HepG2 (cell line): ENCODE measurements around the gene ZNF132. TPM values are rescaled to one million over a fixed set of nuclear protein-coding genes. Genes with fewer than 3 reads are reported as not detected.

Experiments used
- AGO1 ChIP-seq: fragments of 200-400 bp; formaldehyde crosslinking; IDR thresholded peaks from 2 replicates; pipeline ENCODE4 v1.6.1; 2017; ENCODE audit warnings: mild to moderate bottlenecking, low read depth, low read length, moderate library complexity; ENCODE audit not compliant: poor library complexity, severe bottlenecking
- CENPT ChIP-seq: sonication (generic); formaldehyde crosslinking; IDR thresholded peaks from 2 replicates; pipeline ENCODE4 v1.8.0; 2022; ENCODE audit warnings: low read depth, mild to moderate bottlenecking, moderate library complexity, missing genetic modification reagents
- JUNB ChIP-seq: sonication (generic); formaldehyde crosslinking; IDR thresholded peaks from 2 replicates; pipeline ENCODE4 v1.8.0; 2022; ENCODE audit warnings: missing genetic modification reagents, mild to moderate bottlenecking, borderline replicate concordance
- PCBP1 ChIP-seq: fragments of 200-400 bp; formaldehyde crosslinking; IDR thresholded peaks from 2 replicates; pipeline ENCODE4 v1.6.1; 2017; ENCODE audit warnings: mild to moderate bottlenecking, low read depth, low read length, borderline replicate concordance
- POLR2A ChIP-seq, 2 experiments: IDR thresholded peaks; 2 replicates each; pipeline ENCODE4 v1.6.1; 2011; ENCODE audit warnings: low read depth in 2 of 2, low read length in 2 of 2, mild to moderate bottlenecking in 1 of 2, moderate library complexity in 1 of 2; ENCODE audit not compliant: insufficient read depth in 1 of 2
- SIX1 ChIP-seq: sonication (generic); formaldehyde crosslinking; IDR thresholded peaks from 2 replicates; pipeline ENCODE4 v1.4.0; 2020; ENCODE audit warnings: missing genetic modification reagents, borderline replicate concordance
- SRSF9 ChIP-seq: fragments of 200-400 bp; formaldehyde crosslinking; IDR thresholded peaks from 2 replicates; pipeline ENCODE4 v1.6.1; 2018; ENCODE audit warnings: borderline replicate concordance, mild to moderate bottlenecking, low read depth, low read length; ENCODE audit not compliant: insufficient read depth, poor library complexity, severe bottlenecking
- ZBTB20 ChIP-seq: sonication (generic); formaldehyde crosslinking; IDR thresholded peaks from 2 replicates; pipeline ENCODE4 v1.8.1; 2023; ENCODE audit warnings: missing genetic modification reagents, low read depth, mild to moderate bottlenecking, borderline replicate concordance
- ZNF354B ChIP-seq: sonication (generic); formaldehyde crosslinking; IDR thresholded peaks from 2 replicates; pipeline ENCODE4 v1.8.0; 2022; ENCODE audit warnings: mild to moderate bottlenecking, missing genetic modification reagents
- ZSCAN21 ChIP-seq: sonication (generic); formaldehyde crosslinking; IDR thresholded peaks from 2 replicates; pipeline ENCODE4 v1.8.0; 2022; ENCODE audit warnings: mild to moderate bottlenecking, missing genetic modification reagents, moderate library complexity, borderline replicate concordance
- ZSCAN9 ChIP-seq: IDR thresholded peaks from 2 replicates; pipeline ENCODE4 v1.6.1; 2016; ENCODE audit warnings: borderline replicate concordance
- polyA plus RNA-seq, 8 experiments: library from polyadenylated mRNA; depleted of rRNA in 3 of 8; stranded (reverse) in 7 of 8; unstranded in 1 of 8; fragments of >200 nt; fragmentation: Illumina TruSeq in 4 of 8; extraction: Trizol in 4 of 8; gene quantifications; 2 replicates each; pipeline versions ENCODE4 v1.2.1 to v1.2.3, GENCODE V29; 2011 to 2016; ENCODE audit warnings: low read depth in 4 of 8, missing spikeins in 1 of 8, mixed read lengths in 1 of 8; ENCODE audit not compliant: insufficient read depth in 1 of 8
- total RNA-seq, 5 experiments: library from RNA; depleted of rRNA; stranded (reverse); fragments of >200 nt; fragmentation: Illumina TruSeq; extraction: Trizol; gene quantifications; 2 replicates each; pipeline ENCODE4 v1.2.3, GENCODE V29; 2016; ENCODE audit warnings: low read depth in 1 of 5
- TF ChIP-seq, protein P1 (sequence below): sonication (generic); formaldehyde crosslinking; IDR thresholded peaks from 2 replicates; pipeline ENCODE4 v1.4.0; 2020; ENCODE audit warnings: missing genetic modification reagents
- TF ChIP-seq, protein P2 (sequence below): IDR thresholded peaks from 2 replicates; pipeline ENCODE4 v1.6.1; 2018; ENCODE audit warnings: missing genetic modification reagents
- TF ChIP-seq, protein P3 (sequence below): sonication (generic); formaldehyde crosslinking; IDR thresholded peaks from 2 replicates; pipeline ENCODE4 v1.5.0; 2020; ENCODE audit warnings: mild to moderate bottlenecking, missing genetic modification reagents
- TF ChIP-seq, protein P4 (sequence below), 2 experiments: IDR thresholded peaks; 2 replicates each; pipeline ENCODE4 v1.6.1; 2011 to 2012; ENCODE audit warnings: low read length in 2 of 2, borderline replicate concordance in 1 of 2, low read depth in 1 of 2, mild to moderate bottlenecking in 1 of 2, moderate library complexity in 1 of 2
- TF ChIP-seq, protein P5 (sequence below): IDR thresholded peaks from 2 replicates; pipeline ENCODE4 v1.6.1; 2016

The ZNF132 gene
- total and polyA plus RNA-seq, 2 of the 13 experiments (the other 11 are each of a cell fraction or from before 2014, with no cell fraction given): not detected

DNA sequence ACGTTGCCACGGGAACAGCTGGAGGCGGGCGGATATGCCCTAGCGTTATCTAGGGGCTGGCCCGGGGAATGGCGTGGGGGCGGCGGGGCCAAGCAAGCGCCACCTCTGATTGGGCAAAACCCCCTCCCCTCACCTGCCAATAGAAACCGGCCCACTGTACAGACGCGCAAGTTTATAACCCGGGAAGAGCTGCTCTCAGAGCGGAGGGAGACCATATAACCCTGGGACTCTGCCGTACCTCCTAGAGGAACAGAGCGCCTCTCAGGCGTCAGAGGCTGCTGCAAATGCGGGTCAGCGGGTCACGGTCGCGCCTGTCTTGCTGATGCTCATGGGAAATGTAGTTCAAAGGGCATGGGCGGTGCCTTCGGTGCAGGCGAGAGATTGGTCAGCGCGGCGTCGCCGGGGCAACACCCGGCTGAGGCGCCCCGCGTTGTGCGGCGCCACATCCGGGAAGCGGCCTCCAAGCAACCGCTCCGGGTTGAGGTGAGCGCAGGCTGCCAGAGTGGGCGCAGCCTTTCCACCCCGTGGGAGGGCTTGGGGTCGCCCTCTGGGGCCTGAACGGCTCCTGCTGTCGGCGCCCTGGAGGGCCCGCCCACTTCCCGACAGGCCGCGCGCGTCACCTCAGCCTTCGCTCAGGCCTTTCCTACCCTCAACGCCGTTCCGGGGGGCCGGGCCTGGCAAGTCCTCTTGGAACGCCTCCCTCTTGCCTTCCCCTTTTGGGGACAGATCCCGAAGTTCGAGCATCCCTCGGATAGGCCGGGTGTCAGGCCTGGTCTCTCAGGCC lies 36.0 kb upstream of the ZNF132 start, which contains the start of gene ZNF446 (continued):
- TF ChIP-seq, protein P1, sequence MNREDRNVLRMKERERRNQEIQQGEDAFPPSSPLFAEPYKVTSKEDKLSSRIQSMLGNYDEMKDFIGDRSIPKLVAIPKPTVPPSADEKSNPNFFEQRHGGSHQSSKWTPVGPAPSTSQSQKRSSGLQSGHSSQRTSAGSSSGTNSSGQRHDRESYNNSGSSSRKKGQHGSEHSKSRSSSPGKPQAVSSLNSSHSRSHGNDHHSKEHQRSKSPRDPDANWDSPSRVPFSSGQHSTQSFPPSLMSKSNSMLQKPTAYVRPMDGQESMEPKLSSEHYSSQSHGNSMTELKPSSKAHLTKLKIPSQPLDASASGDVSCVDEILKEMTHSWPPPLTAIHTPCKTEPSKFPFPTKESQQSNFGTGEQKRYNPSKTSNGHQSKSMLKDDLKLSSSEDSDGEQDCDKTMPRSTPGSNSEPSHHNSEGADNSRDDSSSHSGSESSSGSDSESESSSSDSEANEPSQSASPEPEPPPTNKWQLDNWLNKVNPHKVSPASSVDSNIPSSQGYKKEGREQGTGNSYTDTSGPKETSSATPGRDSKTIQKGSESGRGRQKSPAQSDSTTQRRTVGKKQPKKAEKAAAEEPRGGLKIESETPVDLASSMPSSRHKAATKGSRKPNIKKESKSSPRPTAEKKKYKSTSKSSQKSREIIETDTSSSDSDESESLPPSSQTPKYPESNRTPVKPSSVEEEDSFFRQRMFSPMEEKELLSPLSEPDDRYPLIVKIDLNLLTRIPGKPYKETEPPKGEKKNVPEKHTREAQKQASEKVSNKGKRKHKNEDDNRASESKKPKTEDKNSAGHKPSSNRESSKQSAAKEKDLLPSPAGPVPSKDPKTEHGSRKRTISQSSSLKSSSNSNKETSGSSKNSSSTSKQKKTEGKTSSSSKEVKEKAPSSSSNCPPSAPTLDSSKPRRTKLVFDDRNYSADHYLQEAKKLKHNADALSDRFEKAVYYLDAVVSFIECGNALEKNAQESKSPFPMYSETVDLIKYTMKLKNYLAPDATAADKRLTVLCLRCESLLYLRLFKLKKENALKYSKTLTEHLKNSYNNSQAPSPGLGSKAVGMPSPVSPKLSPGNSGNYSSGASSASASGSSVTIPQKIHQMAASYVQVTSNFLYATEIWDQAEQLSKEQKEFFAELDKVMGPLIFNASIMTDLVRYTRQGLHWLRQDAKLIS (CRISPR knock-in tag): no peak
- TF ChIP-seq AGO1 (peak; percentile 98), PCBP1 (0 out of 2 replicates have a peak, but pooled peaks have one; percentile 36), SRSF9 (no peak), JUNB (CRISPR knock-in tag) (no peak), ZSCAN9 (CRISPR knock-in tag) (peak; percentile 15; the same call in 1 of the 2 replicates), ZNF354B (no peak), POLR2A (IDR thresholded peaks at IDR 0.05; ENCODE audit: insufficient read depth in 1 of 2, low read depth in 2 of 2, low read length in 2 of 2) (peak; percentile 57 to 65), SIX1 (CRISPR knock-in tag) (0 out of 2 replicates have a peak, but pooled peaks have one; percentile 5), ZBTB20 (CRISPR knock-in tag) (no peak), ZSCAN21 (CRISPR knock-in tag) (peak; percentile 54), CENPT (no peak)
- TF ChIP-seq, protein P2, sequence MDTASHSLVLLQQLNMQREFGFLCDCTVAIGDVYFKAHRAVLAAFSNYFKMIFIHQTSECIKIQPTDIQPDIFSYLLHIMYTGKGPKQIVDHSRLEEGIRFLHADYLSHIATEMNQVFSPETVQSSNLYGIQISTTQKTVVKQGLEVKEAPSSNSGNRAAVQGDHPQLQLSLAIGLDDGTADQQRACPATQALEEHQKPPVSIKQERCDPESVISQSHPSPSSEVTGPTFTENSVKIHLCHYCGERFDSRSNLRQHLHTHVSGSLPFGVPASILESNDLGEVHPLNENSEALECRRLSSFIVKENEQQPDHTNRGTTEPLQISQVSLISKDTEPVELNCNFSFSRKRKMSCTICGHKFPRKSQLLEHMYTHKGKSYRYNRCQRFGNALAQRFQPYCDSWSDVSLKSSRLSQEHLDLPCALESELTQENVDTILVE (CRISPR knock-in tag): no peak
- TF ChIP-seq, protein P3, sequence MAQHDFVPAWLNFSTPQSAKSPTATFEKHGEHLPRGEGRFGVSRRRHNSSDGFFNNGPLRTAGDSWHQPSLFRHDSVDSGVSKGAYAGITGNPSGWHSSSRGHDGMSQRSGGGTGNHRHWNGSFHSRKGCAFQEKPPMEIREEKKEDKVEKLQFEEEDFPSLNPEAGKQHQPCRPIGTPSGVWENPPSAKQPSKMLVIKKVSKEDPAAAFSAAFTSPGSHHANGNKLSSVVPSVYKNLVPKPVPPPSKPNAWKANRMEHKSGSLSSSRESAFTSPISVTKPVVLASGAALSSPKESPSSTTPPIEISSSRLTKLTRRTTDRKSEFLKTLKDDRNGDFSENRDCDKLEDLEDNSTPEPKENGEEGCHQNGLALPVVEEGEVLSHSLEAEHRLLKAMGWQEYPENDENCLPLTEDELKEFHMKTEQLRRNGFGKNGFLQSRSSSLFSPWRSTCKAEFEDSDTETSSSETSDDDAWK (CRISPR knock-in tag): no peak
- TF ChIP-seq, protein P4, sequence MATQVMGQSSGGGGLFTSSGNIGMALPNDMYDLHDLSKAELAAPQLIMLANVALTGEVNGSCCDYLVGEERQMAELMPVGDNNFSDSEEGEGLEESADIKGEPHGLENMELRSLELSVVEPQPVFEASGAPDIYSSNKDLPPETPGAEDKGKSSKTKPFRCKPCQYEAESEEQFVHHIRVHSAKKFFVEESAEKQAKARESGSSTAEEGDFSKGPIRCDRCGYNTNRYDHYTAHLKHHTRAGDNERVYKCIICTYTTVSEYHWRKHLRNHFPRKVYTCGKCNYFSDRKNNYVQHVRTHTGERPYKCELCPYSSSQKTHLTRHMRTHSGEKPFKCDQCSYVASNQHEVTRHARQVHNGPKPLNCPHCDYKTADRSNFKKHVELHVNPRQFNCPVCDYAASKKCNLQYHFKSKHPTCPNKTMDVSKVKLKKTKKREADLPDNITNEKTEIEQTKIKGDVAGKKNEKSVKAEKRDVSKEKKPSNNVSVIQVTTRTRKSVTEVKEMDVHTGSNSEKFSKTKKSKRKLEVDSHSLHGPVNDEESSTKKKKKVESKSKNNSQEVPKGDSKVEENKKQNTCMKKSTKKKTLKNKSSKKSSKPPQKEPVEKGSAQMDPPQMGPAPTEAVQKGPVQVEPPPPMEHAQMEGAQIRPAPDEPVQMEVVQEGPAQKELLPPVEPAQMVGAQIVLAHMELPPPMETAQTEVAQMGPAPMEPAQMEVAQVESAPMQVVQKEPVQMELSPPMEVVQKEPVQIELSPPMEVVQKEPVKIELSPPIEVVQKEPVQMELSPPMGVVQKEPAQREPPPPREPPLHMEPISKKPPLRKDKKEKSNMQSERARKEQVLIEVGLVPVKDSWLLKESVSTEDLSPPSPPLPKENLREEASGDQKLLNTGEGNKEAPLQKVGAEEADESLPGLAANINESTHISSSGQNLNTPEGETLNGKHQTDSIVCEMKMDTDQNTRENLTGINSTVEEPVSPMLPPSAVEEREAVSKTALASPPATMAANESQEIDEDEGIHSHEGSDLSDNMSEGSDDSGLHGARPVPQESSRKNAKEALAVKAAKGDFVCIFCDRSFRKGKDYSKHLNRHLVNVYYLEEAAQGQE (IDR thresholded peaks at IDR 0.05; ENCODE audit: borderline replicate concordance in 1 of 2, low read depth in 1 of 2, low read length in 2 of 2): no peak; a peak in 1 of 4 replicates
- TF ChIP-seq, protein P5, sequence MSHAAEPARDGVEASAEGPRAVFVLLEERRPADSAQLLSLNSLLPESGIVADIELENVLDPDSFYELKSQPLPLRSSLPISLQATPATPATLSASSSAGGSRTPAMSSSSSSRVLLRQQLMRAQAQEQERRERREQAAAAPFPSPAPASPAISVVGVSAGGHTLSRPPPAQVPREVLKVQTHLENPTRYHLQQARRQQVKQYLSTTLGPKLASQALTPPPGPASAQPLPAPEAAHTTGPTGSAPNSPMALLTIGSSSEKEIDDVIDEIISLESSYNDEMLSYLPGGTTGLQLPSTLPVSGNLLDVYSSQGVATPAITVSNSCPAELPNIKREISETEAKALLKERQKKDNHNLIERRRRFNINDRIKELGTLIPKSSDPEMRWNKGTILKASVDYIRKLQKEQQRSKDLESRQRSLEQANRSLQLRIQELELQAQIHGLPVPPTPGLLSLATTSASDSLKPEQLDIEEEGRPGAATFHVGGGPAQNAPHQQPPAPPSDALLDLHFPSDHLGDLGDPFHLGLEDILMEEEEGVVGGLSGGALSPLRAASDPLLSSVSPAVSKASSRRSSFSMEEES (CRISPR knock-in tag): no peak
